Hepatocyte (in vitro differentiated cells): ENCODE data around the gene GPC3.

Source experiments
- CTCF ChIP-seq: fragments of 200-600 bp; sonication (generic); IDR thresholded peaks from 2 replicates; pipeline ENCODE4 v1.5.1; 2016; ENCODE audit warnings: antibody characterized with exemption, mild to moderate bottlenecking; ENCODE audit not compliant: poor library complexity
- EZH2 ChIP-seq: fragments of 200-600 bp; sonication (generic); IDR thresholded peaks from 2 replicates; pipeline ENCODE4 v1.6.1; 2016; ENCODE audit warnings: antibody characterized with exemption, mild to moderate bottlenecking, borderline replicate concordance
- EZH2phosphoT487 ChIP-seq: fragments of 200-600 bp; sonication (generic); IDR thresholded peaks from one replicate; pipeline ENCODE4 v1.6.1; 2018; ENCODE audit warnings: antibody characterized with exemption, mild to moderate bottlenecking, low read depth, moderate library complexity; ENCODE audit not compliant: unreplicated experiment, severe bottlenecking

GRCh38 chrX:133555782-133556458 is 429.5 kb downstream of the GPC3 start:
- no peak for TF ChIP-seq CTCF
- TF ChIP-seq EZH2phosphoT487 = no peak
- TF ChIP-seq EZH2 = no peak
